Choroid plexus epithelial cell (primary cell): ENCODE results near the gene XRCC5.

Experiments
- DNase-seq: peaks from one replicate; pipeline ENCODE4 v3.0.0-alpha.2; 2010; ENCODE audit warnings: low read depth
- H3K4me3 ChIP-seq: 2 replicates; pipeline ENCODE4 v1.5.1; 2011; ENCODE audit warnings: low read depth, mild to moderate bottlenecking, control low read depth, low read length, moderate library complexity
- TF ChIP-seq, protein P1 (sequence below): conservative IDR thresholded peaks from 2 replicates; pipeline ENCODE4 v1.5.1; 2011; ENCODE audit warnings: low read depth, mild to moderate bottlenecking, control low read depth, inconsistent platforms, low read length, moderate library complexity

XRCC5 gene

DNA sequence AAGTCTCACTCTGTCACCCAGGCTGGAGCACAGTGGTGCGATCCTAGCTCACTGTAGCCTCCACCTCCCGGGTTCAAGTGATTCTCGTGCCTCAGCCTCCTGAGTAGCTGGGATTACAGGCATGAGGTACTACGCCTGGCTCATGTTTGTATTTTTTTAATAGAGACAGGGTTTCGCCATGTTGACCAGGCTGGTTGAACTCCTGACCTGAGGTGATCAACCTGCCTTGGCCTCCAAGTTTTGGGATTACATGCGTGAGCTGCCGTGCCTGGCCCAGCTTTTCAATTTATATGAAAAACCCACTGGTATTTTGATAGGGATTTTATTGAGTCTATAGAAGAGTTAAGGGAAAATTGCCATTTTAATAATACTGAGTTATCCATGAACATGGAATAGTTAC lies 63.3 kb downstream of the XRCC5 start:
- H3K4me3 ChIP-seq, result no peak overlapping the region
- TF ChIP-seq, protein P1, sequence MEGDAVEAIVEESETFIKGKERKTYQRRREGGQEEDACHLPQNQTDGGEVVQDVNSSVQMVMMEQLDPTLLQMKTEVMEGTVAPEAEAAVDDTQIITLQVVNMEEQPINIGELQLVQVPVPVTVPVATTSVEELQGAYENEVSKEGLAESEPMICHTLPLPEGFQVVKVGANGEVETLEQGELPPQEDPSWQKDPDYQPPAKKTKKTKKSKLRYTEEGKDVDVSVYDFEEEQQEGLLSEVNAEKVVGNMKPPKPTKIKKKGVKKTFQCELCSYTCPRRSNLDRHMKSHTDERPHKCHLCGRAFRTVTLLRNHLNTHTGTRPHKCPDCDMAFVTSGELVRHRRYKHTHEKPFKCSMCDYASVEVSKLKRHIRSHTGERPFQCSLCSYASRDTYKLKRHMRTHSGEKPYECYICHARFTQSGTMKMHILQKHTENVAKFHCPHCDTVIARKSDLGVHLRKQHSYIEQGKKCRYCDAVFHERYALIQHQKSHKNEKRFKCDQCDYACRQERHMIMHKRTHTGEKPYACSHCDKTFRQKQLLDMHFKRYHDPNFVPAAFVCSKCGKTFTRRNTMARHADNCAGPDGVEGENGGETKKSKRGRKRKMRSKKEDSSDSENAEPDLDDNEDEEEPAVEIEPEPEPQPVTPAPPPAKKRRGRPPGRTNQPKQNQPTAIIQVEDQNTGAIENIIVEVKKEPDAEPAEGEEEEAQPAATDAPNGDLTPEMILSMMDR, result no peak
- DNase-seq, result no peak

DNA sequence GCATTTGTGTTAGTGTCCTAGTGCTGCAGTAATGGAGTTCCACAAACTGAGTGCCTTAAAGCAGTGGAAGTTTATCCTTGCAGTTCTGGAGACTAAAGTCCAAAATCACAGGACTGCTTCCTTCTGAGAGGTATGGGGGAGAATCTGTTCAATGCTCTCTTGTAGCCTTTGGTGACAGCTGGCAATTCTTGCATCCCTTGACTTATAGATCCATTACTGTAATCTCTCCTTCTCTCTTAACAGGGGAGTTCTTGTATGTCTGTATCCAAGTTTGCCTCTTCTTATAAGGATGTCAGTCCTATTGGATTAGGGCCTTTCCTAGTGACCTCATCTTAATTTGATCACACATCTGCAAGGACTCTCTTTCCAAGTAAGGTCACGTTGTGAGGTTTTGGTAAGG lies 69.9 kb downstream of the XRCC5 start:
- no peak for DNase-seq
- no peak overlapping the region for H3K4me3 ChIP-seq
- TF ChIP-seq, protein P1, result no peak

DNA sequence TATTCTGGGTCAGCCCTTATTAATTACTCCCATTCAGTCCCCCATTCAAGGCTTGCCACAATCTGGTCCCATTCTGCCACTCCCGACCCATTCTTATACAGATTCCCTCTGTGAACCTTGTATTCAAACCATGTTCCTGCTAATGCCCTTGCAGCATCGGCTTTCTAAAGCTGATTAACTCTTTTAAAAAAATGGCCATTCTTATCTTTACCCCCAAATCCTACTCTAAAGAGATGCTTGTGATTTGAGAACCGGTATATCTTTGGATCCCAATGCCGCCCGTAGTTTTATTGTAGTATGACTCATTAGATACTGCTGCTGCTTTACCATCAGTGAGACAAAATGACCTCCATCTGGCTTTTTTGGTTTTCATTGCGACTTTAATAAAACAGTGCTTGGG lies 72.2 kb downstream of the XRCC5 start:
- DNase-seq, result no peak
- H3K4me3 ChIP-seq, result no peak overlapping the region
- TF ChIP-seq, protein P1, result no peak

DNA sequence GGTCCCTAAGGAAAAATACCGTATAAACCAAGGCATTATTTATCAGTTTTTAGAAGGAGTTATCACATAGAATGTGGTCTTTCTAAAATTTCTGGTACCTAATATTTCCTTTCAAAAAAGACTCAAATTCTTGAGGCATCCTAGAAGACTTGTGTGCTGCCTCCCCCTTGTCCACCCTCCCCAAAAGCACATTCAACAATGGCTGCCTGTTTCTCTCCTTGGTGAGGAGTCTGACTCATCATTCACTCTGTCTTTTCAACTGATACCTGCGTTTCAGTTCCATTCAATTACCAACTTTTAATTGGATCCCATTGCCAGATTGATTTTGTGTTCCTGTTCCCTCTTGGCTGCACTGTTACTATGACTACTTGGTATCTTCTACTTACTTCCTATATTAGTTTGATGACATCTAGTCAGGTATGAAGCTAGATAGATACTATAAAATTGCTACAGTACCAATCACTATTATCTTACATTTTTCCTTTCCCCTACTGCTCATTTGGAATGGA lies 72.9 kb downstream of the XRCC5 start:
- no peak overlapping the region for H3K4me3 ChIP-seq
- no peak for DNase-seq
- TF ChIP-seq, protein P1, result no peak

DNA sequence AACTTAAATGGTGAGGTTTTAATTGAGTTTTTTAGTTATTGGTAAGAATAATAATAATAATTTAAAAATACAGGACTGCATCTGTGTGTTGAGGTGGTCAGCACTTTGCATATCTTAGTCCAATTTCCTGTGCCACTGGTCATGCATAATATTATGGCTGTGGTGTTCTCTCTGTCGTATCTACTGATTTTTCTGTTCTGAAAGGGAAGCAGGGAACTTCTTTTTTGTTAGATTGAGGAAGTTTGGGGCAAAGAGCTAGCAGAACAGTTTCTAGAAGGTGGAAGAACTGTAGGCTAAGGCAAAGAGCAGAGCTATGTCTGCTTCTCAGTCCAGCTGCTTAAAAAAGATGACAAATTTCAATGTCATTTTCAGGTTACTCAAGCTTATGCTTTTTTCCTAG lies 74.3 kb downstream of the XRCC5 start:
- no peak for DNase-seq
- TF ChIP-seq, protein P1, result no peak
- no peak overlapping the region for H3K4me3 ChIP-seq

DNA sequence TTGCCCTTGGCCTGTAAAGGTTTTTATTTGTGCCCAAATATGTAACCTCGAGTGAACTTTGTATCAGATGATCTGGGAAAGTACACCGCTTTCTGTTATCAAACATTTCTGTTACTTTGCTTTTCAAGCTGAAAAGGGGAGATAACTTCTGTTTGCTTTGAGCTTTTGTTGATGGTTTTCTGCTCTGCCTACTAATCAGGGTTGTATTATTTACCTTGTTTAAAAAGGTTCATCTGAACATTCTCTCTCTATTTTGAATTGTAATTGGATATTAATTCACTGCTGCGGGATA lies 79.4 kb downstream of the XRCC5 start:
- TF ChIP-seq, protein P1, result no peak
- no peak for DNase-seq
- no peak overlapping the region for H3K4me3 ChIP-seq

DNA sequence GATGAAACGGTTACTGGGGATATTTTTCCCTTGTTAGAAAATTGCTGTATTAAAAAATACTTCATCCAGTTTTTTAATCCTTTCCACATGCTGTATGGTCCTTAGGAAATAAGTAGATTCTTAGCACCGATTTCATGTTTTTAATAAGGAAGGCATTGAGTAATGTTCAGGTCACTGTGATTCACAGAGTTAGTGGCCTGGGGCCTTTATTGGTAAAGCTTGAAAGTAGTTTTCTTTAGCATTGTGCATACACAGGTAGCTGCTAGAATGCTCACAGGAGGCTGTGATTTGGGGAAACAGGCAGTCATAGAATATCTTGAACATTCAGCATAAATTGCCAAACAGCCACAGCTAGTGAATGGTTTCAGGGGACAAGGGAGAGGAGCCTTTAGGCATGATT lies 79.8 kb downstream of the XRCC5 start:
- TF ChIP-seq, protein P1, result no peak
- DNase-seq, result peak; percentile 48
- no peak overlapping the region for H3K4me3 ChIP-seq
